K562 (cell line): Measurements from ENCODE around the gene COQ8A. TPM values are rescaled to one million over a fixed set of nuclear protein-coding genes. Genes with fewer than 3 reads are reported as not detected.

Experiments
- BMI1 ChIP-seq: fragments of 150-350 bp; IDR thresholded peaks from 2 replicates; pipeline ENCODE4 v1.6.1; 2014; ENCODE audit warnings: low read length
- COPS2 ChIP-seq: fragments of 450-650 bp; conservative IDR thresholded peaks from 2 replicates; pipeline ENCODE4 v1.6.1; 2016; ENCODE audit warnings: mild to moderate bottlenecking, moderate library complexity
- CREB3 ChIP-seq: fragments of 450-650 bp; conservative IDR thresholded peaks from 2 replicates; pipeline ENCODE4 v1.6.1; 2016; ENCODE audit warnings: missing genetic modification characterization, low read depth, mild to moderate bottlenecking, missing compliant biosample characterization, moderate library complexity
- CREB3L1 ChIP-seq: fragments of 450-650 bp; IDR thresholded peaks from 2 replicates; pipeline ENCODE4 v1.6.1; 2014; ENCODE audit warnings: low read depth, mild to moderate bottlenecking, moderate library complexity, borderline replicate concordance
- E2F3 ChIP-seq: fragments of 250-450 bp; sonication (Bioruptor Pico); IDR thresholded peaks from 2 replicates; pipeline ENCODE4 v1.4.0; 2020; ENCODE audit warnings: mild to moderate bottlenecking
- E2F4 ChIP-seq: sonication (generic); formaldehyde crosslinking; IDR thresholded peaks from 2 replicates; pipeline ENCODE4 v1.8.0; 2022; ENCODE audit warnings: mild to moderate bottlenecking, low read depth, missing genetic modification reagents
- E4F1 ChIP-seq: fragments of 250-450 bp; sonication (Bioruptor Pico); IDR thresholded peaks from 2 replicates; pipeline ENCODE4 v1.5.0; 2021; ENCODE audit warnings: mild to moderate bottlenecking, borderline replicate concordance
- GTF3C2 ChIP-seq: IDR thresholded peaks from 3 replicates; pipeline ENCODE4 v1.6.1; 2011; ENCODE audit warnings: borderline replicate concordance, mild to moderate bottlenecking, moderate library complexity; ENCODE audit not compliant: insufficient read length; ENCODE audit errors: extremely low read depth
- MTA2 ChIP-seq: fragments of 450-650 bp; IDR thresholded peaks from 2 replicates; pipeline ENCODE4 v1.6.1; 2016; ENCODE audit warnings: low read depth
- MXD1 ChIP-seq: fragments of 250-450 bp; sonication (Bioruptor Pico); IDR thresholded peaks from 2 replicates; pipeline ENCODE4 v1.8.0; 2021; ENCODE audit warnings: borderline replicate concordance, mild to moderate bottlenecking, moderate library complexity; ENCODE audit not compliant: poor library complexity, severe bottlenecking
- NFIC ChIP-seq: fragments of 450-650 bp; IDR thresholded peaks from 2 replicates; pipeline ENCODE4 v1.6.1; 2017; ENCODE audit warnings: mild to moderate bottlenecking, inconsistent platforms
- PHF21A ChIP-seq: fragments of 450-650 bp; IDR thresholded peaks from 2 replicates; pipeline ENCODE4 v1.6.1; 2017; ENCODE audit warnings: low read depth, borderline replicate concordance
- RHOXF2B ChIP-seq: fragments of 250-450 bp; sonication (Bioruptor Pico); conservative IDR thresholded peaks from 2 replicates; pipeline ENCODE4 v1.5.1; 2021
- SIRT6 ChIP-seq: IDR thresholded peaks from one replicate; pipeline ENCODE4 v1.6.1; 2012; ENCODE audit warnings: low read depth, mild to moderate bottlenecking, control low read depth, inconsistent platforms, low read length, moderate library complexity
- ZNF224 ChIP-seq: sonication (generic); formaldehyde crosslinking; IDR thresholded peaks from 2 replicates; pipeline ENCODE4 v1.8.0; 2022; ENCODE audit warnings: mild to moderate bottlenecking, missing genetic modification reagents
- ZNF232 ChIP-seq: sonication (generic); formaldehyde crosslinking; IDR thresholded peaks from 2 replicates; pipeline ENCODE4 v1.8.0; 2022; ENCODE audit warnings: mild to moderate bottlenecking, missing genetic modification reagents
- ZNF507 ChIP-seq: conservative IDR thresholded peaks from 2 replicates; pipeline ENCODE4 v1.6.1; 2017; ENCODE audit warnings: missing genetic modification characterization, missing compliant biosample characterization
- ZNF57 ChIP-seq: fragments of 450-650 bp; formaldehyde crosslinking; IDR thresholded peaks from 2 replicates; pipeline ENCODE4 v1.4.0; 2020; ENCODE audit warnings: mild to moderate bottlenecking, moderate library complexity
- polyA plus RNA-seq, 8 experiments: library from polyadenylated mRNA; depleted of rRNA in 4 of 8; stranded (reverse) in 5 of 8; unstranded in 3 of 8; fragments of >200 nt; fragmentation: Nextera tagmentation in 2 of 8; fragmentation: Illumina TruSeq in 1 of 8; extraction: Ambion mirVana in 2 of 8; extraction: Trizol in 1 of 8; gene quantifications; 2 replicates each; pipeline versions ENCODE4 v1.2.1 to v1.2.3, GENCODE V29; 2011 to 2014; ENCODE audit warnings: inconsistent platforms in 1 of 8, missing spikeins in 1 of 8
- total RNA-seq, 7 experiments: library from RNA; depleted of rRNA in 6 of 7; stranded (reverse); fragments of >200 nt in 6 of 7; fragmentation: Illumina TruSeq in 2 of 7; extraction: Trizol in 2 of 7; gene quantifications; 2 replicates each; pipeline versions ENCODE4 v1.2.1 to v1.2.3, GENCODE V29; 2011 to 2021; ENCODE audit warnings: low replicate concordance in 1 of 7

COQ8A gene
- total and polyA plus RNA-seq, 9 of the 15 experiments (the other 6 are each of a cell fraction or from before 2014, with no cell fraction given): 2.6 to 54.3 (median 32.4) TPM

GRCh38 chr1:226940029-226940805, at the start of gene COQ8A (continued):
- TF ChIP-seq CREB3L1 (peak; percentile 72; the same call in 1 of the 2 replicates), PHF21A (no peak), COPS2 (no peak), ZNF507 (no peak), E4F1 (CRISPR knock-in tag) (no peak), NFIC (no peak), ZNF232 (CRISPR knock-in tag) (peak; percentile 91), MTA2 (no peak), ZNF224 (CRISPR knock-in tag) (peak; percentile 81; the same call in 1 of the 2 replicates), E2F4 (CRISPR knock-in tag) (no peak), MXD1 (CRISPR knock-in tag) (no peak), BMI1 (no peak), E2F3 (peak; percentile 86), CREB3 (tag) (no peak), RHOXF2B (CRISPR knock-in tag) (no peak), GTF3C2 (no peak), ZNF57 (CRISPR knock-in tag) (0 out of 2 replicates have a peak, but pooled peaks have one; percentile 40), SIRT6 (no peak)
